Fibroblast of lung (primary cell): ENCODE results near the gene SYT17. TPM values are rescaled to one million over a fixed set of nuclear protein-coding genes. Genes with fewer than 3 reads are reported as not detected.

Experiments used
- DNase-seq, 2 donors: peaks; one replicate each; pipeline versions ENCODE4 v3.0.0 to v3.0.0-alpha.2; 2010; ENCODE audit warnings: low read depth in 2 of 2
- H2AFZ ChIP-seq: 2 replicates; pipeline ENCODE4 v1.5.1; 2012; ENCODE audit warnings: low read length, control low read depth, inconsistent platforms
- H3K27ac ChIP-seq: 2 replicates; pipeline ENCODE4 v1.5.1; 2011; ENCODE audit warnings: low read length, control low read depth; ENCODE audit not compliant: insufficient read depth
- H3K27me3 ChIP-seq: 2 replicates; pipeline ENCODE4 v1.5.1; 2011; ENCODE audit warnings: mild to moderate bottlenecking, low read length; ENCODE audit not compliant: control insufficient read depth, insufficient read depth
- H3K36me3 ChIP-seq: 2 replicates; pipeline ENCODE4 v1.5.1; 2011; ENCODE audit warnings: low read length; ENCODE audit not compliant: control insufficient read depth, insufficient read depth
- H3K4me1 ChIP-seq: 2 replicates; pipeline ENCODE4 v1.5.1; 2011; ENCODE audit warnings: low read length; ENCODE audit not compliant: control insufficient read depth, insufficient read depth; ENCODE audit errors: extremely low read depth
- H3K4me2 ChIP-seq: 2 replicates; pipeline ENCODE4 v1.5.1; 2011; ENCODE audit warnings: low read length, control low read depth; ENCODE audit not compliant: insufficient read depth; ENCODE audit errors: extremely low read depth
- H3K4me3 ChIP-seq, 4 experiments: fragments of 200-600 bp in 1 of 4; sonication (generic) in 1 of 4; replicated peaks in 1 of 4; 2 replicates each; pipeline ENCODE4 v1.5.1; 2011 to 2016; ENCODE audit warnings: low read length in 4 of 4, low read depth in 3 of 4, mild to moderate bottlenecking in 3 of 4, control low read depth in 2 of 4, inconsistent platforms in 1 of 4, mixed read lengths in 1 of 4; ENCODE audit not compliant: insufficient read depth in 1 of 4; ENCODE audit errors: control extremely low read depth in 1 of 4
- H3K79me2 ChIP-seq: 2 replicates; pipeline ENCODE4 v1.5.1; 2012; ENCODE audit warnings: mild to moderate bottlenecking, low read length, inconsistent platforms; ENCODE audit not compliant: control insufficient read depth, insufficient read depth
- H3K9ac ChIP-seq: 2 replicates; pipeline ENCODE4 v1.5.1; 2011; ENCODE audit warnings: mild to moderate bottlenecking, low read length, control low read depth; ENCODE audit not compliant: insufficient read depth
- H3K9me3 ChIP-seq: 2 replicates; pipeline ENCODE4 v1.5.1; 2012; ENCODE audit warnings: low read depth, low read length; ENCODE audit not compliant: control insufficient read depth, insufficient read depth
- H4K20me1 ChIP-seq: 2 replicates; pipeline ENCODE4 v1.5.1; 2011; ENCODE audit warnings: low read length; ENCODE audit not compliant: control insufficient read depth, insufficient read depth; ENCODE audit errors: extremely low read depth
- EZH2 ChIP-seq: IDR thresholded peaks from 2 replicates; pipeline ENCODE4 v1.5.1; 2012; ENCODE audit warnings: low read length, control low read depth, mild to moderate bottlenecking; ENCODE audit errors: missing control alignments
- polyA plus RNA-seq, 2 donors: library from polyadenylated mRNA; depleted of rRNA in 1 of 2; stranded (reverse) in 1 of 2; unstranded in 1 of 2; fragments of >200 nt; gene quantifications; 2 replicates each; pipeline ENCODE4 v1.2.1, GENCODE V29; 2011 to 2012; ENCODE audit warnings: missing spikeins in 1 of 2
- total RNA-seq: library from RNA; depleted of rRNA; stranded (reverse); fragments of >200 nt; gene quantifications from 2 replicates; pipeline ENCODE4 v1.2.1, GENCODE V29; 2014
- TF ChIP-seq, protein P1 (sequence below), 2 donors: IDR thresholded peaks in 1 of 2; conservative IDR thresholded peaks in 1 of 2; 1 replicate in 1 of 2; 2 replicates in 1 of 2; pipeline ENCODE4 v1.5.1; 2011 to 2012; ENCODE audit warnings: low read length in 2 of 2, control low read depth in 1 of 2, inconsistent platforms in 1 of 2, low read depth in 1 of 2, mild to moderate bottlenecking in 1 of 2

SYT17 gene
- total and polyA plus RNA-seq, 2 donors (not counting 1 experiment from before 2014, with no cell fraction given), result 0.33 TPM; not detected in 1

DNA sequence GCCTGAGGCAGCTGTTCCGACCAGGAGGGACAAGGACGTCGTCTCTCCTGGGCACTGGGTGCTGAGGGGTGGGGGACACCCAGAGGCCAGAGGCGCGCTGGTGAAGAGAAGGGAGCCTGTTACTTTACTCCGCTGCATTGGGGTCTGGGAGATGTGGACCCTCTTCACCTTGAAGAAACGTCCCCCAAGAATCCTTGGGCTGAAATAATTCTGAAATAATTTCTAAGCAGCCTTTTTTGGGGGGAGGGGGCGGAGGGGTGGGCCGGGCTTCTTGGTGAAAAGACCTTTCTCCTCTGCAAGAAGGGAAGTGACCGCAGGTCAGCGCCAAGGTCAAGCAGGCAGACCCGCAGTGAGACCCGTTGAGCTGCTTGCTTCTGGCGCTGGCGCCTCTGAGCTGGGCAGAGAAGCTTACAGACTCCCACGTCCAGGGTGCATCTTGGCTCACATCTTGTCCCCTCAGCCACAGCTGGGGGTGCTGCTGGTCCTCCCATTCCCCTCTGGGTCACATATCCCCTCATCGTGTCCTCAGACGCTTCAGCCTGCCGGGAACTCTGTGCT is 1.1 kb downstream of the SYT17 start:
- Histone ChIP-seq H3K9ac (no peak overlapping the region), H3K27ac (no peak overlapping the region), H3K4me1 (no peaks in the 10 kb centered on the region), H3K27me3 (peaks cover 28% of the 10 kb centered on the region), H3K4me3 (no peak overlapping the region), H3K9me3 (no peaks in the 10 kb centered on the region), H4K20me1 (no peaks in the 10 kb centered on the region), H2AFZ (no peak overlapping the region), H3K4me2 (no peak overlapping the region), H3K36me3 (no peaks in the 10 kb centered on the region), H3K79me2 (no peaks in the 10 kb centered on the region)
- no peak for DNase-seq
- TF ChIP-seq EZH2, result peak; percentile 53
- TF ChIP-seq, protein P1, sequence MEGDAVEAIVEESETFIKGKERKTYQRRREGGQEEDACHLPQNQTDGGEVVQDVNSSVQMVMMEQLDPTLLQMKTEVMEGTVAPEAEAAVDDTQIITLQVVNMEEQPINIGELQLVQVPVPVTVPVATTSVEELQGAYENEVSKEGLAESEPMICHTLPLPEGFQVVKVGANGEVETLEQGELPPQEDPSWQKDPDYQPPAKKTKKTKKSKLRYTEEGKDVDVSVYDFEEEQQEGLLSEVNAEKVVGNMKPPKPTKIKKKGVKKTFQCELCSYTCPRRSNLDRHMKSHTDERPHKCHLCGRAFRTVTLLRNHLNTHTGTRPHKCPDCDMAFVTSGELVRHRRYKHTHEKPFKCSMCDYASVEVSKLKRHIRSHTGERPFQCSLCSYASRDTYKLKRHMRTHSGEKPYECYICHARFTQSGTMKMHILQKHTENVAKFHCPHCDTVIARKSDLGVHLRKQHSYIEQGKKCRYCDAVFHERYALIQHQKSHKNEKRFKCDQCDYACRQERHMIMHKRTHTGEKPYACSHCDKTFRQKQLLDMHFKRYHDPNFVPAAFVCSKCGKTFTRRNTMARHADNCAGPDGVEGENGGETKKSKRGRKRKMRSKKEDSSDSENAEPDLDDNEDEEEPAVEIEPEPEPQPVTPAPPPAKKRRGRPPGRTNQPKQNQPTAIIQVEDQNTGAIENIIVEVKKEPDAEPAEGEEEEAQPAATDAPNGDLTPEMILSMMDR (conservative IDR thresholded peaks at IDR 0.05 in 1 of 2, IDR thresholded peaks at IDR 0.05 in 1 of 2; ENCODE audit: low read depth in 1 of 2, low read length in 2 of 2), result no peak

DNA sequence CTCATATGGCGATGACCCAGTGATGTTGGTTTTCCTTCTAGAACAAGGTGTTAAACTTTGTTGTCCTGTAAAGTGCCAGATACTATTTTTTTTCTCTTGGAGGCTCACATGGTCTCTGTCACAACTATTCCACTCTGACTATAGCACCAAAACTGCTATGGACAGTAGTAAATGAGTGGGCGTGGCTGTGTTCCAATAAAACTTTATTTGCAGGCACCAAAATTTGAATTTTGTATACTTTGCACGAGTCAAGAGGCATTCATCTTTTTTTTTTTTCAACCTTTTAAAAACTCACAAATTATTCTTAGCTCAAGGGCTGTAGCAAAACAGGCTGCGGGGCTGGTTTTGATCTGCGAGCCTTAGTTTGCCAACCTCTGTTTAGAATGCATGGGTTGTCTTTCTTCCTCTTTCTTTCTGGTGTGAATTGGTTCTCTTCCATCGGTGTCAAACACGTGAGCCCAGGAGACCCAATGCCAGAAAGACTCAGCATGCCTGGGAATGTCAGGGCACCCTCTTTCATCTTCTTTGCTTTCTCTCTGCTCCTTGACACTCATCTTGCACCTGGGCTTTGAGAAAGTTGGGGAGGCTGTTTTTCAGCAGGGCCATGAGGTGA is 2.1 kb downstream of the SYT17 start:
- H4K20me1 ChIP-seq, result no peaks in the 10 kb centered on the region
- H2AFZ ChIP-seq, result no peak overlapping the region
- no peaks in the 10 kb centered on the region for H3K9me3 ChIP-seq
- no peak overlapping the region for H3K4me3 ChIP-seq
- H3K27me3 ChIP-seq, result peaks cover 28% of the 10 kb centered on the region
- H3K4me2 ChIP-seq, result no peak overlapping the region
- no peaks in the 10 kb centered on the region for H3K79me2 ChIP-seq
- no peak overlapping the region for H3K27ac ChIP-seq
- TF ChIP-seq, protein P1 (conservative IDR thresholded peaks at IDR 0.05 in 1 of 2, IDR thresholded peaks at IDR 0.05 in 1 of 2; ENCODE audit: low read depth in 1 of 2, low read length in 2 of 2), result no peak
- no peak for TF ChIP-seq EZH2
- no peaks in the 10 kb centered on the region for H3K36me3 ChIP-seq
- H3K4me1 ChIP-seq, result no peaks in the 10 kb centered on the region
- H3K9ac ChIP-seq, result no peak overlapping the region
- no peak for DNase-seq

DNA sequence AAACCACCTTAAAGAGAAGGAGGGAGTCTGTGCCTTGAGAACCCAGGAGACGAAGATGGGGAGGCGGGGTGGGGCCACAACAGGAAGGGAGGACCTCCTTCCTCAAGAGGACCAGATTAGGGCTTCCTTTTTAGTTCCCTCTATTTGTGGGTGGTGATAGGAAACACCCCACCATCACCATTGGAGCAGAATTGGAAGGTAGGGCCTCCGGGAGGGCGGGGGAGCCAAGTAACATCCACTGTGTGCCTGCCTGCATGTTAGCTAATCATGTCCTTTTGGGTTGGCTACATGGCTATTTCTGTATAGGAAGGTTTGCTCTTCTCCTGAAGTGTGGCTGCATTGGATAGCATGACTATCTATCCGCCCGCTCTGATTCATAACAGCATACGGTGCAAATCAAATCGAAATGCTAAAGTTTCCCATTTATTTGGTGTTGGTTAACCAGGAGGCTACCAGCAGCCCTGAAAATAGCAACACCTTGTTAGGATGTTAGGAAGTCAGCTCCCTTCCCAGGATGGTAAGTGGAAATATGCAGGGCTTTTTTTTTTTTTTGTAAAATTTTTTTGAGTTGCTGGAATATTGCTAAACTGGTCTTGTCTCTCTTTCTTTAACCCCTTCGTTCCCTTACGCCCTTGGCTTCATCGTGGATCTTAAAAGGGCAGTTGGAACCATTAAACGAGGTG is 4.2 kb downstream of the SYT17 start:
- H2AFZ ChIP-seq, result no peak overlapping the region
- H3K4me3 ChIP-seq, result no peak overlapping the region
- H3K27me3 ChIP-seq, result peaks cover 25% of the 10 kb centered on the region
- no peaks in the 10 kb centered on the region for H3K79me2 ChIP-seq
- no peaks in the 10 kb centered on the region for H4K20me1 ChIP-seq
- no peak overlapping the region for H3K27ac ChIP-seq
- TF ChIP-seq, protein P1 (conservative IDR thresholded peaks at IDR 0.05 in 1 of 2, IDR thresholded peaks at IDR 0.05 in 1 of 2; ENCODE audit: low read depth in 1 of 2, low read length in 2 of 2), result no peak
- TF ChIP-seq EZH2, result no peak
- no peak overlapping the region for H3K9ac ChIP-seq
- H3K4me1 ChIP-seq, result no peaks in the 10 kb centered on the region
- no peak for DNase-seq
- no peaks in the 10 kb centered on the region for H3K9me3 ChIP-seq
- no peaks in the 10 kb centered on the region for H3K36me3 ChIP-seq
- no peak overlapping the region for H3K4me2 ChIP-seq
